ENCODE results near the gene CFAP74. TPM values are rescaled to one million over a fixed set of nuclear protein-coding genes. Genes with fewer than 3 reads are reported as not detected.
A peak's percentile ranks its signal among the peaks of the same experiment; 100 is the strongest.

The CFAP74 gene
- total RNA-seq, 2 experiments from 2014 or later, result not detected

DNA sequence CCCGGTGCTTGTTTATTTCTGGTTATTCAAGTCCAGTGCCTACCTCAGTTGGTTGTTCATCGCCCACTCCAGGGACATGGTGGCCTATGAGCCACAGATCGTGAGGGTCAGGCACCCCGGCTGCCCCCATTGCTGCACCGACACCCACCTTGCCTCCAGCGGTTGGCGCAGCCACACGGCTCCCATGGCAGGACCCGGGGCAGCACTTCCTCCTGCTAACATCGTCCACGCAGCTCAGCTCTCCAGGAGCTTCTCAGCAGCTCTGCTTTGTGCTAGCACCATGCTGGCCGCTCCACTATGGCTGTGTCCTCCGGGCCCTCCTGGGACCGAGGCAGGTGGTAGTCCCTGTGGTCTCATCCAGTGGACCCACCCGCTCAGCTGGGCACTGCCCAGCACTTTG lies 32.7 kb upstream of the CFAP74 start:
- no peaks in the 10 kb centered on the region for H3K4me1 Mint-ChIP-seq (ENCODE audit: low read depth)
- DNase-seq (no peak), ATAC-seq (no peak)
- H3K27ac Mint-ChIP-seq, result no peak overlapping the region
- POLR2A ChIA-PET, result no interaction called here
- no peaks in the 10 kb centered on the region for H3K27me3 Mint-ChIP-seq (ENCODE audit: low read depth)
- H3K36me3 Mint-ChIP-seq (ENCODE audit: low read depth), result no peaks in the 10 kb centered on the region
- H3K4me3 Mint-ChIP-seq, result no peak overlapping the region
- CTCF ChIA-PET, result no interaction called here
- H3K9me3 Mint-ChIP-seq (ENCODE audit: insufficient read depth), result no peaks in the 10 kb centered on the region

DNA sequence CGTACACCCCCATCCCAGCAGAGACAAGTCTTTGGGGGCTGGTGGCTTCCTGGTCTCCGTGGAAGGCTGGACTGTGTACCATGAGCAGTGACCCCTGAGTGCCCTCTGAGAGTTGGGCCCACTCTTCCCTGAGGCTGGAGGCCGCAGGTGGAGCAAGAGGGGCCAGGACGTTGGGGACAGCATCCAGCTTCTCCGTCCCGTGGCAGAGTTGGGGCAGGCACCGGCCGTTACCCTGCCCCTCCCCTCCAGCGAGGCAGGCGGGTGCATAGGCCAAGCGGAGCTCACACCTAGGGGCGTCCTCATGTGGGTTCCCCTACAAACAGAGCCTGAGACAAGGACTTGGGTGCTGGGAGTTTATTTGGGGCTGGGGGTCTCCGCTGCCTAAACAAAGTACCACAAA lies 29.6 kb upstream of the CFAP74 start:
- DNase-seq (no peak), ATAC-seq (no peak)
- Mint-ChIP-seq H3K4me1 (ENCODE audit: low read depth) (no peaks in the 10 kb centered on the region), H3K36me3 (ENCODE audit: low read depth) (no peaks in the 10 kb centered on the region), H3K4me3 (no peak overlapping the region), H3K27me3 (ENCODE audit: low read depth) (no peaks in the 10 kb centered on the region), H3K9me3 (ENCODE audit: insufficient read depth) (no peaks in the 10 kb centered on the region), H3K27ac (no peak overlapping the region)
- ChIA-PET CTCF (no interaction called here), POLR2A (no interaction called here)

DNA sequence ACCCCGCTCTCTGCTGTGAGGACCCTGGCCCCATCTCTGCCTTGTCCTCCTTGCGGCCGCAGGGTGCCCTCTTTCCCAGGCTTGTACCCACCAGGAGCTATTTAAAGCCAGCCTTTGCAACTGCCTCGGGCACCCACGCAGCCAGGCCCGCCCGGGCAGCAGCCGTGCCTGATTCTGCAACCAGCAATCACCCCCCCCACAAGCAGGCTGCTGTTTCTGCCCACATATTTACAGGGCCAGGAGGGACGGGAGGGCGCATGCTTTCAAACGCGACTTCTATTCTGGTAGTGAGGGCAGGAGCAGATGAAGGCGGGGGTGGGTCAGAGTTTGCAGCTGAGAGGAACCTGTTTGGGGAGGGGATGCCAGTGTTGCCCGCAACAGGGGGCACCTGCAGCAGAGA lies 29.2 kb upstream of the CFAP74 start:
- H3K4me3 Mint-ChIP-seq, result no peak overlapping the region
- no peaks in the 10 kb centered on the region for H3K9me3 Mint-ChIP-seq (ENCODE audit: insufficient read depth)
- POLR2A ChIA-PET, result no interaction called here
- CTCF ChIA-PET, result interaction anchor here (2.6 kb wide), 1 partner anchor 9 kb away, joined by 7 read pairs; no protein-coding TSS in a partner anchor
- no peaks in the 10 kb centered on the region for H3K27me3 Mint-ChIP-seq (ENCODE audit: low read depth)
- no peaks in the 10 kb centered on the region for H3K4me1 Mint-ChIP-seq (ENCODE audit: low read depth)
- H3K27ac Mint-ChIP-seq, result no peak overlapping the region
- no peak for ATAC-seq
- no peaks in the 10 kb centered on the region for H3K36me3 Mint-ChIP-seq (ENCODE audit: low read depth)
- DNase-seq, result no peak

DNA sequence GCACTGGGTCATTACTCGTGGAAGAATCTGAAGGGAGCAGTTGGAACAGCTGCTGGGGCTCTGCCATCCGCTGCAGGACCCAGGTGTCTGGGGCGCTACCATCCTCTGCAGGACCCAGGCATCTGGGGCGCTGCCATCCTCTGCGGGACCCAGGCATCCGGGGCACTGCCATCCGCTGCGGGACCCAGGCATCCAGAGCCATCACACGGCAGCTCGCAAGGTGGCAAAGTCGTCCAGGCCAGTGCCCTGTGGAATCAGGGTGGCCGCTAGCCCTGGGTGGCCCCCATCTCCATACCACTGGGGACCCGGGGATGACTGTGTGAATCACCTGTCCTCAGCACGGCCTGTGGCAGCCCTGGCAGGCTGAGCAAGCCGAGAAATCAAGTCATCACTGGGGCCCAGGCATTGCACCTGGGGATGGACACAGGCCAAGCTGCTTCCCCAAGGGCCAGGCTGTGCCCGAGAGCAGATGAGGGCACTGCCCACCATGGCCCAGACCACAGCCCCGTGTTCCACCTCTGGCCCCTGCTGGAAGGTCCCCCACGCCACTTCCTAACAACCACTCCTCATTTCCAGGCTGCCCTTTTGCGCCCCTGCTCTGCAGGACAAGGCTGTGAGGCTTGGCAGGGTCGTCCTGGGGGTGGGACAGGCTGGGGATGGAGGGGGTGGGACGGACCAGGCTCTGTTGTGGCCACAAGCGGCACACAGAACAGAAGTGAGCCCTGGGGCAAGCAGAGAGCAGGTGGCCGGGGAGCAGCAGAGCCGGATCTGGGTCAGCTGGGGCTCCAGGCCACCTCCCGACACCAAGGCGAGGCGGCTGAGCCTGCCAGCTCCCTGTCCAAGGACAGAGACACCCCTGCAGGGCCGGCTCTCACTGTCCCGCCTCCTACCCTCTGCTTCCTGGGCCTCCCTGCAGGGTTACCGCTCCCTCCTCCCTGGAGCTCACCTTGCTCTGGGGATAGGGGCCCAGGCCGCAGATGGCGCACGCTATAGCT lies 28.3 kb upstream of the CFAP74 start:
- Mint-ChIP-seq H3K27me3 (ENCODE audit: low read depth) (no peaks in the 10 kb centered on the region), H3K4me3 (no peak overlapping the region), H3K4me1 (ENCODE audit: low read depth) (no peaks in the 10 kb centered on the region), H3K9me3 (ENCODE audit: insufficient read depth) (no peaks in the 10 kb centered on the region), H3K36me3 (ENCODE audit: low read depth) (no peaks in the 10 kb centered on the region), H3K27ac (no peak overlapping the region)
- CTCF ChIA-PET, result interaction anchor here (1.3 to 2.6 kb wide), 2 partner anchors 10 to 13 kb away, joined by 6 to 7 read pairs; no protein-coding TSS in a partner anchor
- no peak for ATAC-seq
- POLR2A ChIA-PET, result no interaction called here
- DNase-seq, result no peak

DNA sequence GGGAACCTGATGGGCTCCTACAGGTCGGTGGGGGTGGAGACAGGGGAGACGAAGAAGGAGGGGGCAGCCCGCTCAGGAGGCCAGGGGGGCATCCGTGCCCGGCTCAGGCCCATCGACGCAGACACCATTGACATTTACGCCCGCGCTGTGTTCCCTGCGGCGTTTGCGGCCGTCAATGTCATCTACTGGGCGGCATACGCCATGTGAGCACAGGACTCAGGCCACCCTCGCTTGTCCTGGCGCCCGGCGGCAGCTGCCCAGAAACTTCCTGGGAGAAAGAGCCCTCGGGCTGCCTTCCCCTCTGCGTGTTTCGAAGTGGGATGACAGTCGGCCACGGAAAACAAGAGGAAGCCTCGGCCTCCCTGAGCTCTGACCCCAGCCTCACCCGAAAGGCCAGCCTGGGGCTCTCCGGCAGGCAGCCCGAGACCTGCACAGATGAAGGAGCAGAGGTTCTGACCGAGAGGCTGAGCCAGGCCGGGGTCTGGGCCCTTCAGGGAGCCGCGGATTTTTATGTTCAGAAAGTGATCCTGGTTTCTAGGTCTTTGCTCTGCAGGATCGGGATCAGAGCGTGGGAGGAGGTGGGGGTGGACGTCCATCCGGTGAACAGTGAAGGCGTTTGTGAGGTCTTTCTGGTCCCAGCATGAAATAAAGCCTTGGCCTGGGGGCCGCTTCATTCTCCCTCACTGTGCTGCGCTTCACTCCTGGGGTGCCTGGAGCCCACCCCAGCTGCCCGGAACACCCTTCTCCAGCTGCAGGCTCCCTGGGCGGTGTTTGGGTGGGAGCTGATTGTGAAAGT lies 26.7 kb upstream of the CFAP74 start:
- ATAC-seq (no peak), DNase-seq (no peak)
- H3K4me1 Mint-ChIP-seq (ENCODE audit: low read depth), result peaks cover 5% of the 10 kb centered on the region
- H3K27ac Mint-ChIP-seq, result no peak overlapping the region
- no peaks in the 10 kb centered on the region for H3K36me3 Mint-ChIP-seq (ENCODE audit: low read depth)
- H3K4me3 Mint-ChIP-seq, result no peak overlapping the region
- H3K9me3 Mint-ChIP-seq (ENCODE audit: insufficient read depth), result no peaks in the 10 kb centered on the region
- no peaks in the 10 kb centered on the region for H3K27me3 Mint-ChIP-seq (ENCODE audit: low read depth)
- ChIA-PET POLR2A (no interaction called here), CTCF (interaction anchor here (0.7 to 2.6 kb wide), 3 partner anchors 11 to 70 kb away, joined by 3 to 7 read pairs (median 6); no protein-coding TSS in a partner anchor)

DNA sequence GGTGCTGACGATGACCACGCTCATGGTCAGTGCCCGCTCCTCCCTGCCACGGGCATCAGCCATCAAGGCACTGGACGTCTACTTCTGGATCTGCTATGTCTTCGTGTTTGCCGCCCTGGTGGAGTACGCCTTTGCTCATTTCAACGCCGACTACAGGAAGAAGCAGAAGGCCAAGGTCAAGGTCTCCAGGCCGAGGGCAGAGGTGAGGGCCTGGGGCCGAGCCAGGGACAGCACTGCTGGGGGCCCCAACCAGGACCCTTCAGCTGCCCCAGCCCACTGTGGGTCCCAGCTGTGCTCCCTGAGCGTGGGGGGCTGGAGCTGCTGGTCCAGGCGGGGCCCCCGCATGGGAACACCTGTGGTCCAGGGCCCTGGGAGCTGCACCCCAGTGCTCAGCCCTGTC lies 26.0 kb upstream of the CFAP74 start:
- POLR2A ChIA-PET, result no interaction called here
- Mint-ChIP-seq H3K9me3 (ENCODE audit: insufficient read depth) (no peaks in the 10 kb centered on the region), H3K27me3 (ENCODE audit: low read depth) (no peaks in the 10 kb centered on the region), H3K4me3 (no peak overlapping the region), H3K36me3 (ENCODE audit: low read depth) (no peaks in the 10 kb centered on the region), H3K27ac (no peak overlapping the region), H3K4me1 (ENCODE audit: low read depth) (peaks cover 6% of the 10 kb centered on the region)
- no peak for ATAC-seq
- CTCF ChIA-PET, result no interaction called here
- DNase-seq, result no peak

DNA sequence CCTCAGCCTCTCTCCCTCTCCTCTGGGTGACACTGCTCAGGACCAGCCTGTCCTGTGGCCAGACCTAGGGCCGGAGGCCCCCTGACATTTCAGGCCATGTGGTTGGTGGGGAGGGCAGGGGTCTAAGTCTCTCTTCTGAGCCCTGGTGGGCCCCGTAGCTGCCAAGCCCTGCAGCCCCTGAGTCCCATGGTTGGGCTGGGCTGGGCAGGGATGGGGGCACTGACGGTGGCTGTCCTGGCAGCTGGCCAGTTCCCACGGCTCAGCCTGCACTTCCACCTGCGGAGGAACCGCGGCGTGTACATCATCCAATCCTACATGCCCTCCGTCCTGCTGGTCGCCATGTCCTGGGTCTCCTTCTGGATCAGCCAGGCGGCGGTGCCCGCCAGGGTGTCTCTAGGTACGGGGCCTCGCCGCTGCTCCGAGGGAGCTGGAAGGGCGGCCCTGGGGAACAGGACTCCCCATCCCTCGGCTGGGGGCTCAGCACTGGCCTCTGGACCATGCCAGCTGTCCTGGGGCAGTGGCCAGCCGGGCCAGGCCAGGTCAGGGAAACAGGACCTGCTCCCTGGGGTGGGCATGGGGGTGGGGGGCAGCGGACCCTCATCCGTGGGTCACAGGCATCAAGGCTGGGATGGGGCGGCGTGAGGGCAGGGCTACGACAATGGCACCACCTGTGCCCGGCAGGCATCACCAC lies 25.4 kb upstream of the CFAP74 start:
- ChIA-PET POLR2A (no interaction called here), CTCF (interaction anchor here (1.4 kb wide), 1 partner anchor 16 kb away, joined by 3 read pairs; no protein-coding TSS in a partner anchor)
- Mint-ChIP-seq H3K9me3 (ENCODE audit: insufficient read depth) (no peaks in the 10 kb centered on the region), H3K4me3 (no peak overlapping the region), H3K27me3 (ENCODE audit: low read depth) (no peaks in the 10 kb centered on the region), H3K4me1 (ENCODE audit: low read depth) (peaks cover 6% of the 10 kb centered on the region), H3K27ac (no peak overlapping the region), H3K36me3 (ENCODE audit: low read depth) (no peaks in the 10 kb centered on the region)
- ATAC-seq (no peak), DNase-seq (no peak)

DNA sequence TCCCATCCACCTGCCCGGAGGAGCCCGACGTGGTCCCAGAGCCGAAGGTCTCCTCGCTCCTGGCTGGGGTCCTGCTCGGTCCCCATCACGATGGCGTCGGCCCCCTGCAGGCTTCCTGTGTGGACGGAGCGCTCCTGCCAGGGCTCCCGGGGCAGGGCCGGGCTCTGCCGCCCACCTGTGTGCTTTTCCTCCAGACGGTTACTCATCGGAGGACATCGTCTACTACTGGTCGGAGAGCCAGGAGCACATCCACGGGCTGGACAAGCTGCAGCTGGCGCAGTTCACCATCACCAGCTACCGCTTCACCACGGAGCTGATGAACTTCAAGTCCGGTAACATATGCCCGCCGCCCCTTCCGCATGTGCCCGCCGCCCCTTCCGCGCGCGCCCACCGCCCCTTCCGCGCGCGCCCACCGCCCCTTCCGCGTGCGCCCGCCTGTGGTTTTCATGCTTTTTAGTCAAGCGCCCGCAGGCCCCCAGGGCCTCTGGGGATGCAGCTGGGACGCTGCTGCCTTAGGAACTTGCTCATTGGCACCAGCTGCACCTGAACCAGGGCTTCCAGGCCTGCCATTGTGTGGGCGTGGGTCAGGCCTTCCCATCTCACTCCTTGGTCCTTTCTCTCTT lies 24.5 kb upstream of the CFAP74 start:
- no peak for DNase-seq

DNA sequence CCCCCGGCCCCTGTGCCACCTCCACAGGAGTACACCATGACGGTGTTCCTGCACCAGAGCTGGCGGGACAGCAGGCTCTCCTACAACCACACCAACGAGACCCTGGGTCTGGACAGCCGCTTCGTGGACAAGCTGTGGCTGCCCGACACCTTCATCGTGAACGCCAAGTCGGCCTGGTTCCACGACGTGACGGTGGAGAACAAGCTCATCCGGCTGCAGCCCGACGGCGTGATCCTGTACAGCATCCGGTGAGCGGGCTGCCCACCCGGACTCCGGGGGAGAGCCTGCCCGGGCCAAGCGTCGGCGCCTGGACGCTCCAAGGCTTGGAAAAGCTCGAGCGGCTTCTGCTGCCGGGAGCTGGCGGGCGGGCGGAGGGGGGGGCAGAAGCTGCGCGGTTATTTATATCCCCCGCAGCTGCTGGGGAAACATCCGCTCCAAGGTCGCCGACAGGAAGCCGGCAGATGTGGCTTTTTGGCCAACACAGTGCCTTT lies 21.9 kb upstream of the CFAP74 start:
- Mint-ChIP-seq H3K27me3 (ENCODE audit: low read depth) (peaks cover 12% of the 10 kb centered on the region), H3K4me1 (ENCODE audit: low read depth) (peaks cover 6% of the 10 kb centered on the region), H3K36me3 (ENCODE audit: low read depth) (no peaks in the 10 kb centered on the region), H3K27ac (peak overlapping the region; percentile 30), H3K4me3 (no peak overlapping the region), H3K9me3 (ENCODE audit: insufficient read depth) (no peaks in the 10 kb centered on the region)
- POLR2A ChIA-PET, result no interaction called here
- peak; percentile 55 for DNase-seq
- CTCF ChIA-PET, result interaction anchor here (2.5 kb wide), 1 partner anchor 19 kb away, joined by 13 read pairs; no protein-coding TSS in a partner anchor
- ATAC-seq, result peak; percentile 54

More for the DNA sequence above, 24.5 kb upstream of the CFAP74 start:
- Mint-ChIP-seq H3K27me3 (ENCODE audit: low read depth) (no peaks in the 10 kb centered on the region), H3K4me3 (no peak overlapping the region), H3K36me3 (ENCODE audit: low read depth) (no peaks in the 10 kb centered on the region), H3K4me1 (ENCODE audit: low read depth) (peaks cover 6% of the 10 kb centered on the region), H3K27ac (no peak overlapping the region), H3K9me3 (ENCODE audit: insufficient read depth) (no peaks in the 10 kb centered on the region)
- POLR2A ChIA-PET, result no interaction called here
- no peak for ATAC-seq
- CTCF ChIA-PET, result interaction anchor here (1.4 kb wide), 1 partner anchor 17 kb away, joined by 3 read pairs; no protein-coding TSS in a partner anchor

DNA sequence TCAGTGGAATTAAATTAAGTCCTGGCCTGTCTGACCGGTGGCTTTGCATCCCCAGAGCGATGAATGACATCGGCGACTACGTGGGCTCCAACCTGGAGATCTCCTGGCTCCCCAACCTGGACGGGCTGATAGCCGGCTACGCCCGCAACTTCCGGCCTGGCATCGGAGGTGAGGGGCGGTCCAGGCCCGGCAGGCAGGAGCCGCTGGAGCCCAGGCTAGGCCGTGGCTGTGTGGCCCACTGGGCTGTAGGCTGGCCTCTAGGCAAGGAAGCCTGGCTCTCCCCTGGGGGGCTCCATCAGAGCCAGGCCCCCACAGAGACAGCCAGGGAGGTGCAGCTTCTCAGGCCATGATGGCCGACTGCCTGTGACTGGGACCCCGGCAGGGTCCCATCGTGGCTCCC lies 21.3 kb upstream of the CFAP74 start:
- no peaks in the 10 kb centered on the region for H3K9me3 Mint-ChIP-seq (ENCODE audit: insufficient read depth)
- CTCF ChIA-PET, result interaction anchor here (2.5 kb wide), 1 partner anchor 20 kb away, joined by 13 read pairs; no protein-coding TSS in a partner anchor
- no peak for ATAC-seq

DNA sequence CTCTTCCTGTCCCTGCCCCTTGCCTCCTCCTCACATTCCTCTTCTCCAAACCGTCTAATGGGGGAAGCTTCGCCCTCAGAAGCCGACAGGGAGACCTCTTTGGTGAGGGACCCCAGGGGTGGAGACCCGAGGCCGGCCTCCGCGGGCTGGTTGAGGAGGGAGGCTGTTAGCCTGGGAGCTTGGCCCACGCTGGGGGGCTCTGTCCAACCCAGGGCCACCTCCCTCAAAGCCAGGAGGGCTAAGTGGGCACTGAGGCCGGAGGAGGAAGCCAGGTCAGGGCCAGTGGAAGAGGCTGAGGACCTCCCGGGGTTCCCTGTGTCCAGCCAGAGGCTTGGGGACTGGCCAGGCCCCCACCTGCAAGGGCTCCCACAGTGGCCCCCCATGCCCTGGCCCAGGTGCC lies 20.9 kb upstream of the CFAP74 start:
- Mint-ChIP-seq H3K4me1 (ENCODE audit: low read depth) (peaks cover 6% of the 10 kb centered on the region), H3K4me3 (no peak overlapping the region), H3K27ac (no peak overlapping the region), H3K9me3 (ENCODE audit: insufficient read depth) (no peaks in the 10 kb centered on the region), H3K36me3 (ENCODE audit: low read depth) (no peaks in the 10 kb centered on the region), H3K27me3 (ENCODE audit: low read depth) (peaks cover 16% of the 10 kb centered on the region)
- ATAC-seq (no peak), DNase-seq (no peak)
- ChIA-PET CTCF (interaction anchor here (2.5 kb wide), 1 partner anchor 21 kb away, joined by 13 read pairs; no protein-coding TSS in a partner anchor), POLR2A (no interaction called here)

More for the DNA sequence above, 21.3 kb upstream of the CFAP74 start:
- H3K4me3 Mint-ChIP-seq, result no peak overlapping the region
- H3K27me3 Mint-ChIP-seq (ENCODE audit: low read depth), result peaks cover 16% of the 10 kb centered on the region
- DNase-seq, result no peak
- H3K27ac Mint-ChIP-seq, result no peak overlapping the region
- no peaks in the 10 kb centered on the region for H3K36me3 Mint-ChIP-seq (ENCODE audit: low read depth)
- peaks cover 6% of the 10 kb centered on the region for H3K4me1 Mint-ChIP-seq (ENCODE audit: low read depth)
- POLR2A ChIA-PET, result no interaction called here

All from activated CD8-positive, alpha-beta T cell treated with anti-CD3 and anti-CD28 coated beads, Interleukin-2, amount 10 ng/mL, durations not matched to agents 7 days and 5 days (primary cell).